GM20000 (cell line): ENCODE data around the gene RBM48.
"Not testable (repeated sequence)": the region's sequence is repeated elsewhere in the genome, so short reads cannot be mapped to it uniquely, and the experiment has no call there.

Source experiments
- DNase-seq: peaks from one replicate; pipeline ENCODE4 v3.0.0; 2012; ENCODE audit warnings: low spot score
- CTCF ChIP-seq: IDR thresholded peaks from 2 replicates; pipeline ENCODE4 v1.5.1; 2012; ENCODE audit warnings: mild to moderate bottlenecking, control low read depth; ENCODE audit errors: extremely low read depth, missing control alignments

Gene RBM48

GRCh38 chr7:92528188-92528957 lies at the start of gene RBM48, which contains the start of gene PEX1:
RBM48 (plus strand) TSS chr7:92528795; CDS start chr7:92528814, 19 bp downstream.
PEX1 (minus strand) TSS chr7:92528520; CDS start chr7:92528435, 85 bp downstream.
- peak; percentile 95 for DNase-seq
- peak; percentile 47 for TF ChIP-seq CTCF

- not testable (repeated sequence) for DNase-seq
Observed at GRCh38 chr7:92479146-92479545, 49.4 kb upstream of the RBM48 start.

- DNase-seq = not testable (repeated sequence)
Observed at GRCh38 chr7:92483624-92484023, 45.0 kb upstream of the RBM48 start.

- DNase-seq = not testable (repeated sequence)
Observed at GRCh38 chr7:92484226-92484625, 44.4 kb upstream of the RBM48 start.

GRCh38 chr7:92485267-92485892 lies 43.2 kb upstream of the RBM48 start:
- no peak for TF ChIP-seq CTCF
- no peak for DNase-seq

GRCh38 chr7:92485974-92486373 lies 42.6 kb upstream of the RBM48 start:
- no peak for DNase-seq
- TF ChIP-seq CTCF = no peak

- TF ChIP-seq CTCF = no peak
- DNase-seq = no peak
Observed at GRCh38 chr7:92487804-92488203, 40.8 kb upstream of the RBM48 start.

- TF ChIP-seq CTCF = no peak
- no peak for DNase-seq
Observed at GRCh38 chr7:92489634-92490033, 39.0 kb upstream of the RBM48 start.

GRCh38 chr7:92496876-92497275 lies 31.7 kb upstream of the RBM48 start:
- TF ChIP-seq CTCF = no peak
- DNase-seq = no peak
